Measurements from ENCODE around the gene PRRC1.

- TF ChIP-seq CTCF (IDR thresholded peaks at IDR 0.05) = no peak
- no peak for TF ChIP-seq POLR2A (IDR thresholded peaks at IDR 0.05)
These were observed 81.9 kb downstream of the PRRC1 start for GRCh38 chr5:127599320-127599719.

Measured in Peyer's patch (tissue), 4 donors.